Activated CD4-positive, alpha-beta memory T cell treated with anti-CD3 and anti-CD28 coated beads, Interleukin-2, amount 10 ng/mL, durations not matched to agents 7 days and 5 days (primary cell): ENCODE results near the gene TRIO. TPM values are rescaled to one million over a fixed set of nuclear protein-coding genes. Genes with fewer than 3 reads are reported as not detected.

Experiments
- CTCF ChIA-PET: fragments of 350-600 bp; sonication (Branson Sonifier 250); formaldehyde crosslinking; loops from one replicate; lab custom pipeline; 2021; ENCODE audit warnings: antibody characterized with exemption, inconsistent platforms; lab: Charles Lee
- POLR2A ChIA-PET: fragments of 350-600 bp; sonication (Branson Sonifier 250); formaldehyde crosslinking; loops from one replicate; lab custom pipeline; 2021; ENCODE audit warnings: antibody characterized with exemption; lab: Charles Lee
- DNase-seq: peaks from one replicate; pipeline ENCODE4 v3.0.0-alpha.2; 2020
- H3K27ac Mint-ChIP-seq: one replicate; pipeline ENCODE4 v1.8.0; 2021; ENCODE audit warnings: mild to moderate bottlenecking, mixed read lengths
- H3K27me3 Mint-ChIP-seq: one replicate; pipeline ENCODE4 v1.8.0; 2021; ENCODE audit warnings: mixed read lengths
- H3K36me3 Mint-ChIP-seq: one replicate; pipeline ENCODE4 v1.8.0; 2021; ENCODE audit warnings: low read depth, mixed read lengths
- H3K4me1 Mint-ChIP-seq: one replicate; pipeline ENCODE4 v1.8.0; 2021; ENCODE audit warnings: mixed read lengths
- H3K4me3 Mint-ChIP-seq: one replicate; pipeline ENCODE4 v1.8.0; 2021; ENCODE audit warnings: mild to moderate bottlenecking, mixed read lengths
- H3K9me3 Mint-ChIP-seq: one replicate; pipeline ENCODE4 v1.8.0; 2021; ENCODE audit warnings: mixed read lengths
- total RNA-seq, 2 experiments: library from RNA; stranded (reverse); gene quantifications; one replicate each; pipeline ENCODE4 v1.2.3, GENCODE V29; 2021

Gene TRIO
- total RNA-seq, 2 experiments from 2014 or later = 8.1 to 8.3 TPM

DNA sequence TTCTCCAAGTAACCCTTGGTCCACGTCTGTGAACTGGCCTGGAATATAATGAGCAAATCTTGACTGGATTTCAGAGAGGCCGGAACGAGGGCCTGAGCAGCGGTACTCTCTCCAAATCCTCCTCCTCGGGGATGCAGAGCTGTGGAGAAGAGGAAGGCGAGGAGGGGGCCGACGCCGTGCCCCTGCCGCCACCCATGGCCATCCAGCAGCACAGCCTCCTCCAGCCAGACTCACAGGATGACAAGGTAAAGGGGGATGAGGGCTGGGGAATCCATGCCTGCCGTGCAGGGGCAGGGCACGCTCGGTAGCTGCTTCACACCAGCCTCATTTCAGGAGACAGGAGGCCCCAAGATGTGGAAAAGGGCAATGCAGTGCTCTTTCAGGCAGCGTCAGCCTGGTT lies 319.5 kb downstream of the TRIO start:
- DNase-seq = no peak
- Mint-ChIP-seq H3K27ac (no peak overlapping the region), H3K9me3 (no peaks in the 10 kb centered on the region), H3K27me3 (no peaks in the 10 kb centered on the region), H3K4me1 (no peaks in the 10 kb centered on the region), H3K4me3 (no peak overlapping the region), H3K36me3 (no peaks in the 10 kb centered on the region)
- ChIA-PET CTCF (no interaction called here), POLR2A (no interaction called here)

DNA sequence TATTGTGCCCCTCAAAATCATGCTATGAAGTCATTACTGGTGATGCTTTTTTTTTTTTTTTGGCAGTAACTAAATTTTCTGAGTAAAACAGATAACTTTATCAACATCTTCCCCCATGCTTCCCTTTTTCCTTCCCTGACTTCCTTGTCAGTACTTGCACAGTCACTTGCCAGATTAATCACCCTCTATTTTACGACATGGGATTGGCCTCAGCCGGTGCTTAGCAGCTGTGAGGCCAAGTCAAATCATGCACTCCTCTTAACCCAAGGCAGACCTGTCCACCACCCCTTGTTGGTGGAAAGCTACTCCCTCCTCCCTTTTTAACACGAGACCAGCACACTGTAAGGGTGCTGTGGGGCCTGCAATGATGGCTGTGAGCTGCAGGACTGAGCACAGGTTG lies 320.5 kb downstream of the TRIO start:
- no peak for DNase-seq
- H3K27ac Mint-ChIP-seq = no peak overlapping the region
- CTCF ChIA-PET = no interaction called here
- H3K9me3 Mint-ChIP-seq = no peaks in the 10 kb centered on the region
- POLR2A ChIA-PET = no interaction called here
- H3K27me3 Mint-ChIP-seq = peaks cover 3% of the 10 kb centered on the region
- H3K36me3 Mint-ChIP-seq = no peaks in the 10 kb centered on the region
- H3K4me1 Mint-ChIP-seq = no peaks in the 10 kb centered on the region
- no peak overlapping the region for H3K4me3 Mint-ChIP-seq

DNA sequence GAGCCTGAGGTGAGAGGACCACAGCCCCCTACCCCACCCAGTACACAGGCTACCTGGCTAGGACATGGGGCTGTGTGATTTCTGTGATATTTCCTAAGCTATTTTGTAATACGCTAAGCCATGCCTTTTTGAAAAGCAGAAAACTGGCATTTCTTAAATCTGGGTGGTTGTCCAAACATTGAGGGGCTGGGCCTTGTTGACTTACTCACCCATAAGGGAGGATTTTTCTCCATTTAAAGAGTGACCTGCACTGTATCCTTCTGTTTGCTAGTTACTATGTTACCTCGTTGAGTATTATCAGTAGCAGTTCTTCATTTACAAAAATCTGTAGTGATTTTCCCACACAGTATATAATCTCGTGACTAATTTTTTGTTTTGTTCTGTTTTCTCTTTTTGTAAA lies 321.0 kb downstream of the TRIO start:
- CTCF ChIA-PET = no interaction called here

DNA sequence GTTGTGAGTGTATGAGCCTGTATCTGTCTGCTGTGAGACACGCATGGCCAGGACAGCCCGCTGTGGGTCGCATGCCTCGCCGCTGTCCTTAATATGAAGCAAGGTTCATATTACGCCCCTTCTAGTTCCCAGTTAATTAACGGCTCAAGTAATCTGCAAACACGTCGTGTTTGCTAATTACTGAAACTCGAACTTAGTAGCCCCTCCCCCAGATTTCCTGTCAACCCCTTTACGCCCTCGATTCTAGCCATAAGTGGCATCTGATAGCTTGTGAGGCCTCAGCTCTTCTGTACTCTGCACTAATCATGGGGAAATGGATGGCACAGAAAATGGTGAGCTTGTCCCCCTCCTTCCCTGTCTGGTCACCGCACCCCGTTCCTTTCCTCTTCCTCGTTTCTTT lies 321.5 kb downstream of the TRIO start:
- POLR2A ChIA-PET = interaction anchor here (0.7 kb wide), 1 partner anchor 1321 kb away, joined by 3 read pairs; no protein-coding TSS in a partner anchor
- Mint-ChIP-seq H3K4me1 (no peaks in the 10 kb centered on the region), H3K27me3 (peaks cover 9% of the 10 kb centered on the region), H3K27ac (no peak overlapping the region), H3K4me3 (no peak overlapping the region), H3K36me3 (no peaks in the 10 kb centered on the region), H3K9me3 (no peaks in the 10 kb centered on the region)
- CTCF ChIA-PET = no interaction called here
- DNase-seq = no peak

More for the DNA sequence above, 321.0 kb downstream of the TRIO start:
- H3K4me3 Mint-ChIP-seq = no peak overlapping the region
- H3K27ac Mint-ChIP-seq = no peak overlapping the region
- H3K27me3 Mint-ChIP-seq = peaks cover 6% of the 10 kb centered on the region
- H3K9me3 Mint-ChIP-seq = no peaks in the 10 kb centered on the region
- DNase-seq = no peak
- POLR2A ChIA-PET = no interaction called here
- H3K4me1 Mint-ChIP-seq = no peaks in the 10 kb centered on the region
- no peaks in the 10 kb centered on the region for H3K36me3 Mint-ChIP-seq

DNA sequence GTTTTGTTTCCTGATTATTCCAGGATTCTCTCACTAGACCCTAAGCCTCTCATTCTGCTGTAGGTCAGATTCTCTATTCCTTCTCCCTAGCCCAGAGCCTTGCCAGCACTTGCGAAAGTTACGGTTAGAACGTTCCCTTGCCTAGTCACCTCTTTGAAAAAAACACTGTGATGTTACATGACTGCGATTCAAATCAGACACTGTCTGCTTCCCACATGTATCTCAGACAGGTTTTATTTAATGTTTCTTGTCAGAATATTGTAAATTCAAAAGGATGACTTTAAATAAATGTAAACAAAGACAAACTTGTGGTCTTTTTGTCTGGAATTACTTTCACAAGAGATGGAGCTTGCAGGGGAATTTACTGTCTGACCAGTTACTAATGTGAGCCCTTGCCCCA lies 322.0 kb downstream of the TRIO start:
- H3K27ac Mint-ChIP-seq = no peak overlapping the region
- no peak overlapping the region for H3K4me3 Mint-ChIP-seq
- ChIA-PET POLR2A (interaction anchor here (0.7 kb wide), 1 partner anchor 1322 kb away, joined by 3 read pairs; no protein-coding TSS in a partner anchor), CTCF (no interaction called here)
- H3K36me3 Mint-ChIP-seq = no peaks in the 10 kb centered on the region
- no peak for DNase-seq
- H3K4me1 Mint-ChIP-seq = no peaks in the 10 kb centered on the region
- peaks cover 9% of the 10 kb centered on the region for H3K27me3 Mint-ChIP-seq
- no peaks in the 10 kb centered on the region for H3K9me3 Mint-ChIP-seq

DNA sequence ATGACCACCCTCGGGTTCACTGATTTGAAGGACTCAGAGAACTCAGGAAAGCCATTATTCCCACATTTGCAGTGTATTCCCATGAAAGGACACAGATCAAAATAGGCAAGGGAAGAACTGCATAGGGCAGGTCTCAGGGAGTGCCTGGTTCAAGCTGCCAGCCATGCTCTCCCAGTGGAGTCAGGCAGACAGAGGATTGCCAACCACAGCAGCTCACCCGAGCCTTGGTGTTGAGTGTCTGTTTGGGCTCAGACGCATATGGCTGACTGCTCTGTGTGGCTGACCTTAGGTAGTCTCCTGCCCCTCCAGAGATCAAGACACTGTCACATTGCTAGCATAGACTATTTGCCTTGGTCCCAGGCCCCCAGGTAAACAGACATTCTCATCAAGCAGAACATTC lies 322.6 kb downstream of the TRIO start:
- no peak overlapping the region for H3K4me3 Mint-ChIP-seq
- no peak for DNase-seq
- ChIA-PET CTCF (no interaction called here), POLR2A (no interaction called here)
- H3K27me3 Mint-ChIP-seq = peaks cover 9% of the 10 kb centered on the region
- no peaks in the 10 kb centered on the region for H3K4me1 Mint-ChIP-seq
- H3K9me3 Mint-ChIP-seq = no peaks in the 10 kb centered on the region
- H3K27ac Mint-ChIP-seq = no peak overlapping the region
- no peaks in the 10 kb centered on the region for H3K36me3 Mint-ChIP-seq

DNA sequence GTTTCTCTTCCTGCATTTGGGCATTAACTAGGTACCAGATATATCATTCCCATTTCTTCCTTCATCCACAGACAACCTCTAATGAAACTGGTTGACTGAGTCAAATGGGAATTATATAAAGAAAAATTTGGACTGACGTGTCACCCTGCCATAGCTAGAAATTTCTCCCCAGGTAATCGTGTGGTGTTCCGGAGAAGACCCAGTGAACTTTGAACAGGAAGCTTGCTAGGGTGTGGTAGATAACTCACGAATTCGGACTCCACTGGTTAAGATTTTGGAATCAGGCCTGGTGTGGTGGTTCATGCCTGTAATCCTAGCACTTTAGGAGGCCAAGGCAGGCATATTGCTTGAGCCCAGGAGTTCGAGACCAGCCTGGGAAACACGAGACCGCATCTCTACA lies 324.1 kb downstream of the TRIO start:
- Mint-ChIP-seq H3K9me3 (no peaks in the 10 kb centered on the region), H3K27me3 (peaks cover 9% of the 10 kb centered on the region), H3K4me1 (no peaks in the 10 kb centered on the region), H3K4me3 (no peak overlapping the region), H3K27ac (no peak overlapping the region), H3K36me3 (no peaks in the 10 kb centered on the region)
- ChIA-PET POLR2A (no interaction called here), CTCF (no interaction called here)
- DNase-seq = no peak

DNA sequence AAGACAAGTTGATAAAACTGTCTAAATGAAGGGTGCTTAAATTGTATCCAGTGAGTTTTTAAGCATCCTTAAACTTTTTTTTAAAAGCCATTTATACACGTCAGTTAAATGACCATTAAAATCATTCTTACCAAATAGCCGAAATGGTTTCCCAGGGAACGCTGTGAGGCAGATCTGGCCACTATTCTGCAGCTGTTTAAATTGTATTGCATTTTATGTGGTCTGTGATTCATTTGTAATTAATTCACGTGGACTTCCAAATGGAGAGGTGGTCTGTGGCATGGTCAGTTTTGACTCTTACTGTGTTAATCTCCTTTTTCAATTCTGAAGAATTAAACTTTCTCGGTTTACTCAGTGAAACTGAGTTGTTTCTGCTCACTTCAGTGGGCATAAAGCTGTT lies 324.7 kb downstream of the TRIO start:
- Mint-ChIP-seq H3K4me3 (no peak overlapping the region), H3K36me3 (no peaks in the 10 kb centered on the region)
- POLR2A ChIA-PET = no interaction called here

DNA sequence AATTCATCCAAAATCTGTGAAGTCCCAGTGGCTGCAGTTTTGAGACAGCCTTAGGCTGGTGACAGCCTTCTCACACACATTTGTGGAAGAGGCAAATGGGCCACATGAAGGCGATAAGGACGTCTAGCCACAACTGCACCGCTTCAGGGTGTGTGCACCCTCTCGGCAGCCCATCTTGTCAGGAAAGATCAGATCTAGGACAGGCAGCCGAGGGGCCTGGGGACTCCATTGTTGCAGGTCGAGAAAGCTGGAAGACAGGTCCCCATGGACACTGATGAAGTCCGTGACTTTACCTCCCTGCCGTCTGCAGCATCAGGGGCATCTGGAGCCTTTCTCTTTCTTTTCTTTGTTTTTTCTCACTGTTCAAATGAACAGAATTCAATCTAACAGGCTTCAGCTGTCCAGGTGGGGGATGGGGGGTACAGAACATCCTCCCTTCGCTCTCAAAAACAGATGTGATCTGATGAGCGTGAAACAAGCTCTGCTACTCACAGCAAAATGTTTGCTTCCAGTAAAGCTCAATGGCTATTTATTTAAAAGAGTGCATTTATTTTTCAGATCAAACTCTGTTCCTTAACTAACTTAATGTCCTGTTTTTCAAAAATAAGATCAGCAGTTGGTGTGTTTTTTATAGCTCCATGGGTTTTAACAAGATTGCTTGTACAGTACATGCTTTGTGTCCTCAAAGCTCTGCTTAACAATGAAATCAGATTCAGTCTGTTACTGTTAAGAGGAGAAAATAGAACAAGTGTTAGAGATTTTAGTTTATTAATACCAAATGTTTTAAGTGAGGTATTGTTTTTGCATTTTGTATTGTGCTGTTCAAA lies 326.6 kb downstream of the TRIO start:
- POLR2A ChIA-PET = no interaction called here
- no peaks in the 10 kb centered on the region for H3K9me3 Mint-ChIP-seq
- H3K4me1 Mint-ChIP-seq = no peaks in the 10 kb centered on the region
- H3K4me3 Mint-ChIP-seq = no peak overlapping the region
- CTCF ChIA-PET = no interaction called here
- H3K27me3 Mint-ChIP-seq = peaks cover 9% of the 10 kb centered on the region
- no peak overlapping the region for H3K27ac Mint-ChIP-seq
- DNase-seq = no peak
- H3K36me3 Mint-ChIP-seq = no peaks in the 10 kb centered on the region

More for the DNA sequence above, 324.7 kb downstream of the TRIO start:
- H3K27ac Mint-ChIP-seq = no peak overlapping the region
- CTCF ChIA-PET = no interaction called here
- peaks cover 9% of the 10 kb centered on the region for H3K27me3 Mint-ChIP-seq
- no peaks in the 10 kb centered on the region for H3K4me1 Mint-ChIP-seq
- no peak for DNase-seq
- no peaks in the 10 kb centered on the region for H3K9me3 Mint-ChIP-seq

DNA sequence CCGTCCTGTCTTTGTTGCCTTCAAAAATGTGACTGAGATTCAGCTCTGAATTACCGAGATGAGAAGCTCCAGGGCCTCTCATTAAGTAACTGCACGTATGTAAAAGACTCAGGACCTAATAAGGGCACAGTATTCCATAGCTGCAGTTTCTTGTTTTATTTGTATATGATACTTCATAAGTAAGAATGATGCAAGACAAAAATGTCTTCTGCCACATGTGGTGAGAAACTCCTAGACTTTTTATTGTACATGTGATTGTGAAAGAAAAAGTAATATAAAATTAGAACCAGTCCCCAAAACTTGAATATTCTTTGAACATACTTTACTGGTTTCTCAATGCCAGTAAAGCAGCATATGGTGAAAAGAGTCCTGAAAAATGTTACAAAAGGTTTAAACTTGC lies 328.4 kb downstream of the TRIO start:
- Mint-ChIP-seq H3K9me3 (no peaks in the 10 kb centered on the region), H3K36me3 (no peaks in the 10 kb centered on the region), H3K4me3 (no peak overlapping the region), H3K27ac (no peak overlapping the region), H3K27me3 (peaks cover 9% of the 10 kb centered on the region), H3K4me1 (no peaks in the 10 kb centered on the region)
- ChIA-PET POLR2A (no interaction called here), CTCF (interaction anchor here (1.3 kb wide), 1 partner anchor 177 kb away, joined by 3 read pairs; no protein-coding TSS in a partner anchor)
- DNase-seq = no peak

DNA sequence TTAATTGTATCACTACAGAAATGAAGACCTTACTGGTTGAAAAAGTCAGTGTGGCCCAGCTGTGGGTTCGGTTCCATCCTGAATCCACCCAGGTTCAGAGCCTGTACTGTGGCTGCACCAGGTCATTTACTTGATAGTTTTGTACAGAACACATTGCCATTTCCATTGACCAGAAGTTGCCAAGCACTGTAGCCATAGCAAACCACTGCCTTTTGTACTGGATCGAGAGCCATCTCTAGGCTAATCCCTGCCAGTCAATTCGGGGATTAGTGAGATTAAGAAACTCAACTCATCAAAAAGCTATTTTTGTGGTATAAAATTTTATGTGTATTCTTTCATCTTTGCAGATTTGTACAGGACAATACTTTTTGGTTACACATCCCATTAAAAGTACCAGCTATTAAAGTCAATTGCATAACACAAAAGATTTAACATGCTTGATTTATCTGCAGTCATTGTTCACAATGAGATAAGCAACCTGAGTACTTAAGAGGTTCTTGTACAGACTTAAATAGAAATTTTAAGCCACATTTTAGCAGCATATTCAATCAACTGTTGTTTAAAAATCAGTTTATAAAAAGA lies 329.9 kb downstream of the TRIO start:
- ChIA-PET CTCF (no interaction called here), POLR2A (no interaction called here)
- Mint-ChIP-seq H3K27ac (no peak overlapping the region), H3K4me1 (no peaks in the 10 kb centered on the region), H3K4me3 (no peak overlapping the region), H3K36me3 (no peaks in the 10 kb centered on the region), H3K27me3 (peaks cover 9% of the 10 kb centered on the region), H3K9me3 (no peaks in the 10 kb centered on the region)
- no peak for DNase-seq

DNA sequence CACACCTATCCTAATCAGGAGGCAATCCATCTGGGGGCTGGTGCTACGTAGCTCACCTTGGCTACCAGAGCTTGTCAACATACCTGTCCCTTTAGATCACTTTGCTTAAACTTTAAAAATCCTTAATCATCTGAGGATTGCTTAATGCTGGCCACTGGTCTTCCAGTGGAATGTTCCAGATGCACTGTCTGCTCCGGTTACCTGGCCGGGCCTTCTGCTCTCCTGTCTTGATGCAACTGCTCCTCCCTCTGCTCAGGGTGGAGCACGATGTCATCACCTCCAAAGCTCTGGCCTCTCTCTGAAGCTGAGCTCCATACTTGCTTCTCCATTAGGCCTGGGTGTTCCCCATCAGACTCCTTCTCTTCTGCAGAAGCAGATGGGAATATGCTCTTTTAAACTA lies 331.9 kb downstream of the TRIO start:
- Mint-ChIP-seq H3K9me3 (no peaks in the 10 kb centered on the region), H3K27me3 (no peaks in the 10 kb centered on the region), H3K36me3 (peaks cover 3% of the 10 kb centered on the region)

DNA sequence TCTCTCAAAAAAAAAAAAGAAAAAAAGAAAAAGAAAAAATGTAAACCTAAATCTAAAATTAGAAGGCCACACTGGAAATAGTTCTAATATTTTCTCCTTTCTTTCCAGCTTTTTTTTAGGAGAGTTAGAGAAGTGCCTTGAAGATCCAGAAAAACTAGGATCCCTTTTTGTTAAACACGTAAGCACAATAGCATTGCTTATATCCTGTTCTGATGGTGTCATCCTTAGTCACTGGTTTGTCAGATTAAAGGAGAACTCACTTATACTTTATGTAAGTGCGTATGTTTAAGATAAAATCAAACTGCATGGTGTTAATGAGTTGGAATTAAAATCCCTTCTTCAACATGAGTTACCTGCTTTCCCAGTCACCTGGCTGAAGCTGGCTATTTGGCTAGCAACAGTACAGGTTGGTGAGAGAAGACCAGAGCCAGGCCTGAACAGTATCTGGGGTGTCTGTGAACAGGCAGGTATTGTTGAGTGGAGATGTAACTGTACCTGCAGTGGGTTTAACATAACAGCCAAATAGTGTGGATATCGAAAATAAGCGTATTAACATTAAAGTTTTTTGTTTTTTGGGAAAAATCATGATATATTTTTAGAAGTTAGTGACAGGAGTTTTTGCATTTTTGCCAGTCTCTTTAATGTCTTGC lies 333.8 kb downstream of the TRIO start:
- H3K36me3 Mint-ChIP-seq = peaks cover 3% of the 10 kb centered on the region
- peaks cover 9% of the 10 kb centered on the region for H3K4me1 Mint-ChIP-seq
- CTCF ChIA-PET = interaction anchor here (1.4 kb wide), 1 partner anchor 172 kb away, joined by 4 read pairs; no protein-coding TSS in a partner anchor
- H3K4me3 Mint-ChIP-seq = no peak overlapping the region
- no peak for DNase-seq
- H3K27ac Mint-ChIP-seq = no peak overlapping the region
- H3K27me3 Mint-ChIP-seq = no peaks in the 10 kb centered on the region
- POLR2A ChIA-PET = no interaction called here
- H3K9me3 Mint-ChIP-seq = no peaks in the 10 kb centered on the region

More for the DNA sequence above, 331.9 kb downstream of the TRIO start:
- peaks cover 9% of the 10 kb centered on the region for H3K4me1 Mint-ChIP-seq
- DNase-seq = no peak
- H3K4me3 Mint-ChIP-seq = no peak overlapping the region
- ChIA-PET CTCF (no interaction called here), POLR2A (no interaction called here)
- no peak overlapping the region for H3K27ac Mint-ChIP-seq
